Neural progenitor cell (in vitro differentiated cells): Measurements from ENCODE around the gene ZDHHC17.

Experiments
- EZH2 ChIP-seq: fragments of 200-600 bp; sonication (generic); IDR thresholded peaks from 2 replicates; pipeline ENCODE4 v1.6.1; 2017; ENCODE audit warnings: antibody characterized with exemption, mild to moderate bottlenecking, moderate library complexity
- TF ChIP-seq, protein P1 (sequence below): fragments of 200-600 bp; sonication (generic); IDR thresholded peaks from 2 replicates; pipeline ENCODE4 v1.5.1; 2017; ENCODE audit warnings: antibody characterized with exemption, mild to moderate bottlenecking

DNA sequence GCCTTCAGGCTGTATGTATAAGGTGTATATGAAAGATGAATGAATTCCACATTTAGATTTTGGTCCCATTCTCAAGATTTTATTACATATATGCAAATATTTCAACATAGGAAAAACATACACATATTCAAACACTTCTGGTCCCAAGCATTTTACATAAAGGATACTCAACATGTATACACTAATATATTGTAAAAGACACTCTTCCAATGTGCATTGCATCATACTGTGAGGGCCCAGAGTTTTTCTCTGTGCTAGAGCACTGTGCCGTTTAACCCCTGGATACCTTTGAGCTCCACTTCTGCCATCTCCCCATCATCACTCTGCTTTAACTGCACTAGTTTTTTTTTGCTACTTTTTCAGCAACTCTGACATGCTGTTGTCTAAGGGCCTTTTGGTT lies 48.1 kb downstream of the ZDHHC17 start:
- TF ChIP-seq, protein P1, sequence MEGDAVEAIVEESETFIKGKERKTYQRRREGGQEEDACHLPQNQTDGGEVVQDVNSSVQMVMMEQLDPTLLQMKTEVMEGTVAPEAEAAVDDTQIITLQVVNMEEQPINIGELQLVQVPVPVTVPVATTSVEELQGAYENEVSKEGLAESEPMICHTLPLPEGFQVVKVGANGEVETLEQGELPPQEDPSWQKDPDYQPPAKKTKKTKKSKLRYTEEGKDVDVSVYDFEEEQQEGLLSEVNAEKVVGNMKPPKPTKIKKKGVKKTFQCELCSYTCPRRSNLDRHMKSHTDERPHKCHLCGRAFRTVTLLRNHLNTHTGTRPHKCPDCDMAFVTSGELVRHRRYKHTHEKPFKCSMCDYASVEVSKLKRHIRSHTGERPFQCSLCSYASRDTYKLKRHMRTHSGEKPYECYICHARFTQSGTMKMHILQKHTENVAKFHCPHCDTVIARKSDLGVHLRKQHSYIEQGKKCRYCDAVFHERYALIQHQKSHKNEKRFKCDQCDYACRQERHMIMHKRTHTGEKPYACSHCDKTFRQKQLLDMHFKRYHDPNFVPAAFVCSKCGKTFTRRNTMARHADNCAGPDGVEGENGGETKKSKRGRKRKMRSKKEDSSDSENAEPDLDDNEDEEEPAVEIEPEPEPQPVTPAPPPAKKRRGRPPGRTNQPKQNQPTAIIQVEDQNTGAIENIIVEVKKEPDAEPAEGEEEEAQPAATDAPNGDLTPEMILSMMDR, result no peak
- no peak for TF ChIP-seq EZH2
